Measurements from ENCODE around the gene GTPBP4. TPM values are rescaled to one million over a fixed set of nuclear protein-coding genes. Genes with fewer than 3 reads are reported as not detected.

Gene GTPBP4
- total and polyA plus RNA-seq, 2 of the 13 experiments (the other 11 are each of a cell fraction or from before 2014, with no cell fraction given), result 24.1 to 85.5 TPM

- TF ChIP-seq HMGXB4 (CRISPR knock-in tag; IDR thresholded peaks at IDR 0.05; ENCODE audit: borderline replicate concordance in 1 of 2, low read depth in 1 of 2) (peak in 1 of 2 experiments; percentile 61; a peak in 1 of 4 replicates), ZNF574 (CRISPR knock-in tag; IDR thresholded peaks at IDR 0.05) (peak; percentile 59), ZNF577 (CRISPR knock-in tag; IDR thresholded peaks at IDR 0.05; ENCODE audit: borderline replicate concordance, low read depth) (no peak), ZNF543 (CRISPR knock-in tag; IDR thresholded peaks at IDR 0.05) (no peak), KLF6 (CRISPR knock-in tag; IDR thresholded peaks at IDR 0.05) (peak; percentile 76; the same call in 1 of the 2 replicates), ZBTB7B (CRISPR knock-in tag; IDR thresholded peaks at IDR 0.05) (0 out of 2 replicates have a peak, but pooled peaks have one; percentile 44), U2AF2 (IDR thresholded peaks at IDR 0.05; ENCODE audit: low read depth, low read length) (no peak), REPIN1 (CRISPR knock-in tag; IDR thresholded peaks at IDR 0.05; ENCODE audit: borderline replicate concordance, low read depth) (peak; percentile 75; the same call in 1 of the 2 replicates), MED1 (CRISPR knock-in tag; IDR thresholded peaks at IDR 0.05) (peak; percentile 69; the same call in 1 of the 2 replicates), ZNF468 (CRISPR knock-in tag; IDR thresholded peaks at IDR 0.05) (no peak), HDAC2 (CRISPR knock-in tag; IDR thresholded peaks at IDR 0.05) (peak; percentile 72), ZC3H13 (CRISPR knock-in tag; IDR thresholded peaks at IDR 0.05) (peak; percentile 73), TFE3 (CRISPR knock-in tag; IDR thresholded peaks at IDR 0.05) (peak; percentile 83), BHLHE40 (IDR thresholded peaks at IDR 0.05; ENCODE audit: low read length) (peak; percentile 48), U2AF1 (optimal IDR thresholded peaks at IDR 0.05; ENCODE audit: low read depth, low read length) (no peak), NCOA2 (CRISPR knock-in tag; IDR thresholded peaks at IDR 0.05) (peak; percentile 77), ZNF510 (CRISPR knock-in tag; IDR thresholded peaks at IDR 0.05; ENCODE audit: low read depth) (peak; percentile 48; the same call in 1 of the 2 replicates), TBX2 (CRISPR knock-in tag; IDR thresholded peaks at IDR 0.05; ENCODE audit: borderline replicate concordance) (peak; percentile 99), HOXD1 (CRISPR knock-in tag; IDR thresholded peaks at IDR 0.05) (no peak), MLX (CRISPR knock-in tag; IDR thresholded peaks at IDR 0.05) (peak; percentile 74; the same call in 1 of the 2 replicates), JARID2 (CRISPR knock-in tag; IDR thresholded peaks at IDR 0.05; ENCODE audit: insufficient replicate concordance) (no peak), ZNF747 (CRISPR knock-in tag; IDR thresholded peaks at IDR 0.05; ENCODE audit: borderline replicate concordance) (peak; percentile 54; the same call in 1 of the 2 replicates), HOXA5 (CRISPR knock-in tag; IDR thresholded peaks at IDR 0.05) (no peak), ZNF33A (CRISPR knock-in tag; IDR thresholded peaks at IDR 0.05; ENCODE audit: borderline replicate concordance) (no peak)
These were observed 14.0 kb upstream of the GTPBP4 start (continued) for GRCh38 chr10:974038-974784.

Data from HepG2 (cell line).